Fibroblast of skin of back (primary cell): ENCODE results near the gene C14orf39.
"Not testable (repeated sequence)": the region's sequence is repeated elsewhere in the genome, so short reads cannot be mapped to it uniquely, and the experiment has no call there.

ENCODE experiments used
- DNase-seq: peaks from one replicate; pipeline ENCODE4 v3.0.0-alpha.2; 2013

Gene C14orf39

GRCh38 chr14:60490270-60490669 lies 4.4 kb upstream of the C14orf39 start:
- no peak for DNase-seq

- DNase-seq = no peak
Observed at GRCh38 chr14:60488175-60488574, 2.3 kb upstream of the C14orf39 start.

- no peak for DNase-seq
Observed at GRCh38 chr14:60487211-60487610, 1.3 kb upstream of the C14orf39 start.

GRCh38 chr14:60485057-60485597 lies 736 bp downstream of the C14orf39 start:
- DNase-seq = no peak

- no peak for DNase-seq
Observed at GRCh38 chr14:60482743-60483142, 3.1 kb downstream of the C14orf39 start.

GRCh38 chr14:60480248-60480647 lies 5.6 kb downstream of the C14orf39 start:
- not testable (repeated sequence) for DNase-seq

GRCh38 chr14:60455875-60456274 lies 30.0 kb downstream of the C14orf39 start:
- no peak for DNase-seq

GRCh38 chr14:60430276-60430675 lies 55.6 kb downstream of the C14orf39 start:
- no peak for DNase-seq

GRCh38 chr14:60420050-60420449 lies 65.8 kb downstream of the C14orf39 start:
- DNase-seq = no peak

- DNase-seq = not testable (repeated sequence)
Observed at GRCh38 chr14:60397550-60397949, 88.3 kb downstream of the C14orf39 start.

- DNase-seq = no peak
Observed at GRCh38 chr14:60396718-60397343, 89.0 kb downstream of the C14orf39 start.
